ENCODE results near the gene IP6K1.

The IP6K1 gene

GRCh38 chr3:49724586-49724985 is 61.8 kb downstream of the IP6K1 start:
- no peak for DNase-seq (ENCODE audit: low read depth, low spot score)

DNA sequence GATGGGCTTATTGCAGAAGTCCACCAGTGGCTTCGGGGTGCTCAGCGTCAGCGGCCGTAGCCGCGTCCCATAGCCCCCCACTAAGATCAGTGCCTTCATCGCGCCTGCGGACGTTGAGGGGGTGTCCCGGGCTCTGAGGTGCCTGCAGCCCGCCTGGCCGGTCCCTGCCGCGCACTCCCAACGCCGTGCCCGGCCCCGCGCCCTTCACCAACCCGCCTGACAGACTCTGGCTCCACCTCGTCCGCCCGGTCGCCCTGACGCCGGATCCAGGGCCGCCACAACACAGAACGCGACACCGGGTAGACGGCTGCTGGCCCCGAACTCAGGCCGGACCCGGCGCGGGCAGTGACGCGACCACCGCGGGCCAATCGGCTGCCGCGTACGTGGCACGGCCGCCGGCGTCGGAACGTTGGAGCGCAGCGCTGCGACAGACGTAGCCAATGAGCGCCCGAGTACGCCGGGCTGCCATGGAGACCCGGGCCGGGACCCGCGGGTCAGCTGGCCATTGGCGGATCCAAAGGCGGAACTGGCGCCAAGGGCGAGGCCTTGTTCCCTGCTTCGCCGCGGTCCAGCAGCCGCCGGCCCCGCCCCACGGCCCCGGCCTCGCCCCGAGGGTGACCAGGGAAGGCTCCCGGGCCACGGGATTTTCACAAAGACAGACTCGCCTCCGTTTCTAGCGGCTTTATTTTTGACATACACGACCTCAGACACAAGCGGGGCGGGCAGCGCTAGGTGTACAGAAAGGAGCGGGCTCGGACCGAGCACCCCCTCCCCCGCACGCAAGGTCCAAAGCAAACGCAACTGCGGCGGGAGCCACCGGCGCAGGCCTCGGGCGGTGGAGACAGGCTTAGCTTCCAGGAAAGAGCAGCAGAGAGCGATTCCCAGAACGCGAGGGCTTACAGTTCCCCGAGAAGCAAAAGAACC is 62.5 kb downstream of the IP6K1 start, which contains the start of gene GMPPB:
Gene GMPPB (minus strand): TSS at position 324 of the 924 bp plus-strand sequence. CDS start 225 bp downstream, at position 99.
- peak; percentile 89 for DNase-seq (ENCODE audit: low read depth, low spot score)

- no peak for DNase-seq (ENCODE audit: low read depth, low spot score)
These were observed 63.1 kb downstream of the IP6K1 start for GRCh38 chr3:49723296-49723627.

GRCh38 chr3:49722896-49723295 is 63.4 kb downstream of the IP6K1 start:
- no peak for DNase-seq (ENCODE audit: low read depth, low spot score)

DNA sequence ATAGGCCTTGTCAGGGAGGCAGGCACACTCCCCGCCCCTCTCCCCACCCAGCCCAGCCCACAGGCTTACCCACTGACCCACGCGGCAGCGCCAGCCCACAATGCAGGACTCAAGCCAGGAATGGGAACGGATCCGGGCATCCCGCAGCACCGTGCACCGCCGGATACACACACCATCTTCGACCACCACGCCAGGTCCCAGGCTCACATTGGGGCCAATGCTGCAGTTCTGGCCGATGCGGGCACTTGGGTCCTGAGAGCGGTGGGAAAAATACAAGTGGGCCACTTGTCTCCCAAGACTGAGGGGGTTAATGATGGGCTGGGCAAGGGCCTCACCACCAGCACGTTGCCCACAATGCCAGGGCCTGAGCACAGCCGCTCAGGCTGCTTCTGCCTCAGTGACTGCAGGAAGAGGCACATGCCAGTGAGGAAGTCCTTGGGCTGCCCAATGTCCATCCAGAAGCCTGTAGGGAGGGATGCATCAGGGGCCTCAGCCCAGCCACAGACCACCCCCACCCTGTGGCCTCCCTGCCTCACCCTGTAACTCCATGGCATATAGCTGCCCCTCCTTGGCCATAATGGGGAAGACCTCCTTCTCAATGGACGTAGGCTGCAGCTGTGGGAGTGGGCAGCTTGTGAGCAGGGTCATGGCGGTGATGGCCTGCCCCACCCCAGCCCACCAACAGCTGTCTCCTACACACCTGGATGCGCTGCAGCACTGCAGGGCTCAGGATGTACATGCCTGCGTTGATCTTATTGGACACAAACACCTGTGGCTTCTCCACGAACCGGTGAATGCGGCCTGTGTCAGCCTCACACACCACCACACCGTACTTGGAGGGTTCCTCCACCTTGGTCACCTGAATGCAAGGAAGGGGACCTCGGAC is 64.2 kb downstream of the IP6K1 start:
- no peak for DNase-seq (ENCODE audit: low read depth, low spot score)

DNA sequence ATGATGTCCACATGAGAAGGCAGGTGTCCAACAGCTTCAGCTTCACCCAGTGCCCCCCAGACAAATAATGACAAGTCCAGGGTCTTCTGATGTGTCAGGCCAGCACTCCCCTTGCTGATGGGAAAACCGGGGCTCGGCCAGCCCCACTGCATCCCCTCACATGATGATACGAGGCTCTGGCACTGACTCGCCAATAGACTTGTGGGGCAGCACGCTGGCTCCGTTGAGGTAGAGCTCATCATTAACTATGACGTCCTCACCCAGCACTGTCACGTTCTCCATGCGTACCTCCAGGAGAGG is 64.8 kb downstream of the IP6K1 start:
- DNase-seq (ENCODE audit: low read depth, low spot score): no peak

DNA sequence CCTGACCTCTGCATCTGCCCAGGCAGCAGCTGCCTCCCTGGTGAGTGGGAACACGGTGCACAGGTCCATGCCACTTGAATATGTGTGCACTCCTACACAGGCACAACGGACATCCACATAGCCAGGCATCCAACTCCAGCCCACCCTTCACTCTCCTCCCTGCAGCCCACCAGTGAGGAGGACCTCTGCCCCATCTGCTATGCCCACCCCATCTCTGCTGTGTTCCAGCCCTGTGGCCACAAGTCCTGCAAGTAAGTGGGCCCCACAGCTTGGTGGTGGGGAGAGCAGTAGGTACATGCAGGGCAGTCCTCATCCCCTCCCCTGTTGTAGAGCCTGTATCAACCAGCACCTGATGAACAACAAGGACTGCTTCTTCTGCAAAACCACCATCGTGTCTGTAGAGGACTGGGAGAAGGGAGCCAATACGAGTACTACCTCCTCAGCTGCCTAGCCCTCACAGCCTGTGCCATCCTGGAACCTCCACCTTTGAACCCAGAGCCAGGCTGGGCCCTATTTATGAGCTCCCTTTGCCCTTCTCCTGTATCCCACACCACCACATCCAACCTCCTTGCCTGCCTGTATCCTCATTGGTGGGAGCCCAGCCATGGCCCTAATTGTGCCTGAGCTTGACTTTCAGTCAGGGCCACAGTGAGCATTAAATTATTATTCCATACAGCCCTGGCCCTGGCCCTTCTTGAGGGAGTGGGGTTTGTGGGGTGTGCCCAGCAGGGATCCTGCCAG is 65.3 kb downstream of the IP6K1 start:
- no peak for DNase-seq (ENCODE audit: low read depth, low spot score)

DNA sequence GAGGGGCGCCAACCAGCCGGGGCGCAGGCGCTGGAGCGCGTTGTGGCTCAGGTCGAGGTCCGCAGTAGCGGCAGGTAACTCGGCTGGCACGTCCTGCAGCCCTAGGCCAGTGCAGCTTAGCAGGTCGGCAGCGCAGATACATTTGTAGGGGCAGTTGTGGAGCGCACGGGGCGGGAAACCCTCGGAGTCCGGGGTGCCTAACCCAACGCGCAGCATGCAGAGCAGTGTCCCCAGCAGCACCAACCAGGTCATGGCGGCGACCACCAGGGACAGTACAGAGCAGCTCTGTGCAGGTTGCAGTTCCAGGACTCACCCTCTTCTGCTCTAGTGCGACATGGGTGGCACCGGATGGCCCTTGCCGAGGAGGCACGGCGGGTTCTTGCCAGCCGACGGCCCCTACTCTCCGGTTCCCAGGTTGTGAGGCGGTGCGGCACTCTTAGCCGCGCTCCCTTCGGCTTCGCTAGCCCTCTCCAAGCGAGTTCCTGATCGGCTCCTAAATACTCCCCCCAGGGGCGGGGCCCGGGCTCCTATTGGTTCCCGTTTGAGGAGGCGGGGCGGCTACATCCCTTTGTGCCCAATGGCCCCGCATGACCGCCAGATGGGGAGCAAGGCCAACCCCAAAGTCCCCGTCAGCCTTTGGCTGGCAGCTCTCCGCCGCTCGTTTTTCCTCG is 67.0 kb downstream of the IP6K1 start, which contains the start of gene AMIGO3:
Gene AMIGO3 (minus strand): TSS at position 471 of the 671 bp plus-strand sequence. CDS start 219 bp downstream, at position 252.
- DNase-seq (ENCODE audit: low read depth, low spot score): peak; percentile 79

DNA sequence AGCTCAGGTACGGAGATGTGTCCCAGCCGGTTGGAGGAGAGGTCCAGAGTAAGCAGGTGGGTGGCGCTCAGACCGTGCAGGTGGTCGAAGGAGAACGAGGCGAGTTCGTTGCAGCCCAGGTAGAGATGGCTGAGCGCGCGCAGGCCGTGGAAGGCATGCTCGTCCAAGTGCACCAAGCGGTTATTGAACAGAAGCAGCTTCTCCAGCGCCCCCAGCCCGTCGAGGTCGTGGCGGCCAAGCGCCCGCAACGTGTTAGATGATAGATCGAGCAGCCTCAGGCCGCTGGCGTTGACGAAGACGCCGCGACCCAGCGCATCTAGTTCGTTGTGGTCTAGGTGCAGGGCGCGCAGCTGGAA is 67.5 kb downstream of the IP6K1 start:
- no peak for DNase-seq (ENCODE audit: low read depth, low spot score)

DNA sequence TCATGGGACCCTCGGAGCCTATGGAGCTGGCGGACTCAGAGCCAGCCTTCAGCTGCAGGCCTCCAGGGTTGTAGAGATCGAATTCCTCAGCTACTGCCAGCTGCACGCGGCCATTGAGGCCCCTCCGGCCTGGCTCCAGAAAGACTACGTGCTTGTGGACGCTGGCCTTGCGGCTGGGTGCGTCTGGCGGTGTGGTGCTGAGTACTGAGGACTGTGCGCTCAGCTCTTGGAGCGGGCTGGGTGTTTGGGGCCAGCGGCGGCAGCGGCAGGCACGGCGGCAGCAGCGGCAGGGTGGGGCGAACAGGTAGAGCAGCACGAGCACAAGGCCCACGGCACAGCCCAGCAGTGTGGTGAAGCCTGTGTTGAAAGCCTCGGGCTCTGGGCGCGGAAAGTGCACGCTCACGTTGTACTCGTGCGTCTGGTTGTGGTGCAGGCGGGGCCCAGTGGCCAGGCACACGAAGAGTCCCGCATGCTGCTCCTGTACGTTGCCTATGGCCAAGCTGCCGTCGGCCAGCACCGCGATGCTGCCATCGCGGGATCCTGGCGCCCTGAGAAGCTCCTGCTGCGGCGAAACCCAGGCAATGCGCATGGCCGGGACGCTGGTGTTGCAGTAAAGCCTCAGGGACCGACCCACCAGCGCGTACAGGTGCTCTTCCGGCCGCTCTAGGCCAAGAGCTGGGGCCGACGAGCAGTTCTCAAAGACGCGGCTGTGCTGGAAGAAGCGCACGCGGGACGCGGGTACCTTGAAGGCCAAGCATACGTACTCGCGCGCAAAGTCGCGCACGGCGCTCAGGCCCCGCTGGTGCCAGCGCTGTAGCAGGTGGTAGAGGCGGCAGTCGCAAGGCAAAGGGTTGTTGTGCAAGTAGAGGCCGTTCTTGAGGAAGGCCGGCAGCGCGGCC is 68.1 kb downstream of the IP6K1 start:
- DNase-seq (ENCODE audit: low read depth, low spot score): no peak

GRCh38 chr3:49717211-49717958 is 69.0 kb downstream of the IP6K1 start:
- DNase-seq (ENCODE audit: low read depth, low spot score): no peak

- no peak for DNase-seq (ENCODE audit: low read depth, low spot score)
These were observed 69.6 kb downstream of the IP6K1 start for GRCh38 chr3:49716691-49717210.

DNA sequence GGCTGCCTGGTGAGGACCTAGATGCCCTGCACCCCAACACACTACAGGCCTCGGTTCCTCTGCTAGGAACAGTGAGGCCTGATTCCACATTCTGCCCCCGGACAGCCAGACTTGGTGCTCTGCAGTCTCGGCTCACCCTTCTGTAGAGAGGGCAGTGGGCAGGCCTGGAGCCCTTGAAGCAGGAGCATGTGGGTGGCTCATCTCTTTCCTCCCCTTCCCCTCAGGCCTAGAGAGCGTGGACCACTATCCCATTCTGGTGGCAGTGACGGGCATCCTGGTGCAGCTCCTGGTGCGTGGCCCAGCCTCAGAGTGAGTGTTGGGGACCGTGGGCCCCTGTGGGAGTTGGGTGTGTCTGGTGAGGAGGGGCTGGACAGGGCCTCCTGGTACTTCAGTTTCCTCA is 70.2 kb downstream of the IP6K1 start:
- no peak for DNase-seq (ENCODE audit: low read depth, low spot score)

GRCh38 chr3:49715611-49716121 is 70.7 kb downstream of the IP6K1 start:
- no peak for DNase-seq (ENCODE audit: low read depth, low spot score)

DNA sequence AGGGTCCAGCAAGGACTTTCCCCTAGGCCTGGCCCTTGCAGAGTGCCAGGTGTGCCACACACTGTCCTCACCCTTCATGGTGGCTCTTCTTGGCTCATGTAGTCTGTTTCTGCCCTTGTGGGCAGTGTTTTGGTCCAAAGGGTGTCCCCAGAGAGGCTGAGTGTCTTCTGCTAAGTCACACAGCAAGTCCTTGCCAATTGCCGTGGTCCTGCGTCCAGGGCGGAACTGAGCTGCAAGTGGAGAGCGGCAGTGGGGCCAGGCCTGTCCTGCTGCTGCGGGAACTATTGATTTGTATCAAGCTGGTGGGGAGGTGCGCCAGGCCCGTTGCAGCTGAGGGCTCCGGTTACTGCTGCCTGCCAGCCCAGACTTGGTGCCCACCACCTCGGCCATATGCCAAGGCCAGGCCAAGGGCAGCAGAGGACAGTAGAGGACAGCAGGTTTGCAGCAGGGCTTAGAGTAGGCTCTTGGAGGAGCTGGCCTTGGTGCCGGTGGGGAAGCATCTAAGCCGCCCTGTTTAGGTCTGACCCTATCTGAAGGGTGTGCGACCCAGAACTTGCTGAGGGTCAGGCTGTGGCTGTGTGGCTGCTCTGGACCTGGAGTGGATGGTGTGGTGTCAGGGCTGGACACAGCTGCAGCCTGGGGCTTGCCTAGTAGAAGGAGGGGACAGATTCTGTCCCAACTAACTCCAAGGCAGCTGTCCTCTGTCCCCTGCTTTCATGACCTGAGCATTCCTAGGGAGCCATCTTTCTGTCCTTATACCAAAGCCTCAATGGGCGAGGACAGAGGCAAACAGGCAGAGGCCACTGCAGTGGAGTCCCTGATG is 71.4 kb downstream of the IP6K1 start:
- DNase-seq (ENCODE audit: low read depth, low spot score): no peak

GRCh38 chr3:49713336-49714105 is 72.8 kb downstream of the IP6K1 start:
- DNase-seq (ENCODE audit: low read depth, low spot score): no peak

GRCh38 chr3:49712631-49713317 is 73.6 kb downstream of the IP6K1 start:
- DNase-seq (ENCODE audit: low read depth, low spot score): no peak
